GM12873 (cell line): Measurements from ENCODE around the gene MORC3.

ENCODE experiments used
- TF ChIP-seq, protein P1 (sequence below): IDR thresholded peaks from 2 replicates; pipeline ENCODE4 v1.5.1; 2012; ENCODE audit warnings: low read depth, mild to moderate bottlenecking, moderate library complexity, low read length, control low read depth; ENCODE audit not compliant: insufficient read depth; ENCODE audit errors: missing control alignments

Gene MORC3

DNA sequence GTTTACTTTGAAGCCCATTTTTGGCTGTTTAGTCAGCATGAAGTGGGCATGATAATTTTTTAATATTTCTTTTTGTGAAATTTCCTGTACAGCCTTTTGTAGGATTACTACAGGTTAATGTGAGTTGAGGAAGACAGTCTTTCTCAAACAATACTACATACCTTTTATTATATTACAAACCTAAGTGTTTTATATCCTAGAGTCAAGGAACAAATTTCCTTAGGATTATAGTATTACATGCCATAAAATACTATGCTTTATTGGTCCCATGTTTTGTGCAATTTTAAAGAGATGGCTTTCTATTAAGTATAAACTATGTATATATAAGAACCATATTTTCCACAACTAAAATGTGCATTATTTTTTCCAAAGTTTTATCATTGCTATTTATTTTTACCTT, 56.0 kb downstream of the MORC3 start:
- TF ChIP-seq, protein P1, sequence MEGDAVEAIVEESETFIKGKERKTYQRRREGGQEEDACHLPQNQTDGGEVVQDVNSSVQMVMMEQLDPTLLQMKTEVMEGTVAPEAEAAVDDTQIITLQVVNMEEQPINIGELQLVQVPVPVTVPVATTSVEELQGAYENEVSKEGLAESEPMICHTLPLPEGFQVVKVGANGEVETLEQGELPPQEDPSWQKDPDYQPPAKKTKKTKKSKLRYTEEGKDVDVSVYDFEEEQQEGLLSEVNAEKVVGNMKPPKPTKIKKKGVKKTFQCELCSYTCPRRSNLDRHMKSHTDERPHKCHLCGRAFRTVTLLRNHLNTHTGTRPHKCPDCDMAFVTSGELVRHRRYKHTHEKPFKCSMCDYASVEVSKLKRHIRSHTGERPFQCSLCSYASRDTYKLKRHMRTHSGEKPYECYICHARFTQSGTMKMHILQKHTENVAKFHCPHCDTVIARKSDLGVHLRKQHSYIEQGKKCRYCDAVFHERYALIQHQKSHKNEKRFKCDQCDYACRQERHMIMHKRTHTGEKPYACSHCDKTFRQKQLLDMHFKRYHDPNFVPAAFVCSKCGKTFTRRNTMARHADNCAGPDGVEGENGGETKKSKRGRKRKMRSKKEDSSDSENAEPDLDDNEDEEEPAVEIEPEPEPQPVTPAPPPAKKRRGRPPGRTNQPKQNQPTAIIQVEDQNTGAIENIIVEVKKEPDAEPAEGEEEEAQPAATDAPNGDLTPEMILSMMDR = no peak

DNA sequence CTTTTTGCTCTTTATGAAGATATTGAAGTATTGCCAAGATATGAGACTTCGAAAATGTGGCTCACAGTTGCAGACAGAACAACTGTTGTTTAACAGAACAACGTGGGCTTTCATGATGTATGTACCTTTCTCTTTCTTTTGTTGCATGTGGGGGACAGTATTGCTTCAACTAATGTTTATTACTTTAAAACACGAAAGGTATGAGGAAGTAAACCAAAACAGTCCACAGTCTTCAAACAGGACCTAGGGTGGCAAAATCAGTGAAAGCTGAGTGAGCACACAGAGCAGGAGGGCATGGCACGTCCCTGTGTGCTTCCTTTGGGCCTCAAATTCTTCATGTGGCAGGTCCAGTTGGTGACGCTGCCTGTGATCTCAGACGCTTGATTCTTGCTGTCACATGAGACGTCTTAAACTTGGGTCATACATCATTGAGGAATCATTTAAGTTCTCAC, 57.4 kb downstream of the MORC3 start:
- TF ChIP-seq, protein P1 = no peak

- TF ChIP-seq, protein P1 = no peak
Observed at GRCh38 chr21:36379251-36379650, 59.3 kb downstream of the MORC3 start.

GRCh38 chr21:36381841-36382589, 62.0 kb downstream of the MORC3 start:
- TF ChIP-seq, protein P1 = no peak

DNA sequence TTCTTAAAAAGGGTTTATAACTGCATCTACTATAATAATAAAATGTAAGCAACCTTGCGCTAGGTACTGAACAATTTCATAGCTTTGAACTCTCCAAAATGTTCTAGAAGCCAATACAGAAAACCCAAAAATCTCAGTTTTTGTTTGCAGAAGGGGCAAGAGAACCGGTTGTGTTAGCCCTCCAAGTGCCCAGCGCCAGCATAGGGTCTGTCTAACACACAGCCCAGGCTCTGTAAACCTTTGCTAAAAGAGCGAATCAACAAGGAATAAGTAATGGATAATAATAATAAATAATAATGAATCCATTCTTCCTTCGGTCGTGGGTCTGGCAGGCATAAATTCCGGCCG, 64.9 kb downstream of the MORC3 start:
- TF ChIP-seq, protein P1 = no peak

DNA sequence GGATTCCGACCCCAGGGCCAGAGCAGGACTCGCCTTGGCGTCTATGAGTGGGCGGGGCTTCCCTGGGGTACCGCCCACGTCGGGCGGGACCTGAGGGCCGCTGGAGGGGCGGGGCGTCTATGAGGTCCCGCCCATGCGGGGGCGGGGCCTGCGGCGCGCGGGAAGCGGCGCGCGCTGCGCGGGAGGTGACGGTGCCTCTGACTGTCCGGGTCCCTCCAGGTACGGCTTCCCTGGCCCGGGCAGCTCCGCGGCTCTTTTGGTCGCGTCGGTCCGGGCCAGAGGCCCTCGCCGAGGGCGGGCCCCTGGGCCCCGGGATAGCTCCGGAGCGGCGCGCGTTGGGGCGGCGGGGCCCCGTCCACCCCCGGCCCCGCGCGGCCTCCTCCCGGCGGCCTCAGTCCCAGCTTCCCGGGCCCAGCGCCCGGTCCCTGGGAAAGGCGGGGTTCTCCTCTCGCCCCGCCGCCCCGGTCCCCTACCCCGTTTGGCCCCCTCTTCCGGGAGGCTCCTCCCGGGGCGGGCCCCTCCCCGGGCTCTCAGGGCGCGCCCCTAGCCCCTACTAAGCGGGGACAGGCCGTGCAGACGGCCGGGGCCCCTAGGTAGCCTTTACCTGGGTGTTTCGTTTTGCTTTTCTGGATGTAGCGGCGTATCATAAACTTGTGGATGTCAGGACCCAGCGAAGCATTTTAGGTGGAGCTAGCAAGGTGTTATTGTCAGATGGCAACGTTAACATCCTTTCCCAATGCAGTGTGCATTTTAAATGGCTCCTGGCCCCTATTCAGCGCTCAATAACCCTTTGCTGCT, 65.4 kb downstream of the MORC3 start, which contains the start of gene CHAF1B:
TSS of gene CHAF1B (plus strand) at position 160 of the 798 bp plus-strand sequence. CDS start 745 bp downstream, outside the sequence.
- TF ChIP-seq, protein P1 = no peak

GRCh38 chr21:36386031-36386642, 66.1 kb downstream of the MORC3 start:
- TF ChIP-seq, protein P1 = no peak
